Cardiac muscle cell (in vitro differentiated cells and primary cell): ENCODE measurements around the gene NEMP1. TPM values are rescaled to one million over a fixed set of nuclear protein-coding genes. Genes with fewer than 3 reads are reported as not detected.
"Not testable (repeated sequence)": the region's sequence is repeated elsewhere in the genome, so short reads cannot be mapped to it uniquely, and the experiment has no call there.

Experiments
- DNase-seq, 2 donors: peaks; one replicate each; pipeline versions ENCODE4 v3.0.0 to v3.0.0-alpha.2; 2010 to 2017; ENCODE audit warnings: low read depth in 1 of 2, low spot score in 1 of 2
- H3K27ac ChIP-seq: fragments of 200-600 bp; sonication (generic); 2 replicates; pipeline ENCODE4 v1.5.1; 2016
- H3K27me3 ChIP-seq: fragments of 200-600 bp; sonication (generic); 2 replicates; pipeline ENCODE4 v1.6.0; 2016; ENCODE audit warnings: control low read depth
- H3K36me3 ChIP-seq: fragments of 200-600 bp; sonication (generic); 2 replicates; pipeline ENCODE4 v1.5.1; 2016; ENCODE audit warnings: control low read depth
- H3K4me1 ChIP-seq: fragments of 200-600 bp; sonication (generic); 2 replicates; pipeline ENCODE4 v1.8.1; 2017; ENCODE audit warnings: low read depth, mild to moderate bottlenecking, mixed run types
- H3K4me3 ChIP-seq: fragments of 200-600 bp; sonication (generic); 2 replicates; pipeline ENCODE4 v1.5.1; 2016; ENCODE audit warnings: mild to moderate bottlenecking
- H3K9me3 ChIP-seq: fragments of 200-600 bp; sonication (generic); 2 replicates; pipeline ENCODE4 v1.5.1; 2017; ENCODE audit warnings: low read depth, mild to moderate bottlenecking, control low read depth
- polyA plus RNA-seq: library from polyadenylated mRNA; unstranded; fragments of >200 nt; fragmentation: Nextera tagmentation; extraction: Ambion mirVana; gene quantifications from 2 replicates; pipeline ENCODE4 v1.2.1, GENCODE V29; 2016
- total RNA-seq: library from RNA; depleted of rRNA; stranded (reverse); fragments of >200 nt; gene quantifications from 2 replicates; pipeline ENCODE4 v1.2.3, GENCODE V29; 2016
- TF ChIP-seq, protein P1 (sequence below): IDR thresholded peaks from 2 replicates; pipeline ENCODE4 v1.5.1; 2012; ENCODE audit warnings: low read depth, mild to moderate bottlenecking, low read length

Gene NEMP1
- total and polyA plus RNA-seq, 2 experiments from 2014 or later: 5.8 to 8.8 TPM

DNA sequence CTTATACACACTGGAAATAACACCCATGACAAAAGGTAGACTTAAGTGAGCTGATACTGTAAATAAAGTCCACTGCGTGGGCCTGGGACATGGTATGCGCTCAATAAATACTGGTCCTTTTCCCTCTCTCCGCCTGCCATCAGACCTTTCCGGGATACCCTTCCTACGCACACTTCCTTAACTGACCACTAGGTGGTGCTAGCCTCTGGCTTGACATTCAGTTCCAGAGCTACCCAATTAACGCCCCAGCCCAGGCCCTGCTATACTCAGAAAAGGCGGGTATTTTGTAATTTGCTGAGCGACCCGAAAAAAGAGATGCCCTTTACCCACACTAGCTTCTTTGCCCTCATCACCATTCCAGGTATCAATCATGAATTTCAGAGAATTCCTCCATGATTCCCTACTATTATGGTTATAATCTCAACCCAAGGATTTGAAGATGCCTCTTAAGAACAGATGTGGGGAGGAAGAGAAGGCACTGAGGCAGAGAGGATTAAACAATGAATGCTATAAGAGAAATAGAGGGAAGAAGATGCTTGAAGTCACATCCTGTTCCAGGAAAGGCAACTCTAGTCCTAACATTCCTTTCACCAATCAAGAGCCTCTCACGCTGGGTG, 45.8 kb upstream of the NEMP1 start:
- TF ChIP-seq, protein P1, sequence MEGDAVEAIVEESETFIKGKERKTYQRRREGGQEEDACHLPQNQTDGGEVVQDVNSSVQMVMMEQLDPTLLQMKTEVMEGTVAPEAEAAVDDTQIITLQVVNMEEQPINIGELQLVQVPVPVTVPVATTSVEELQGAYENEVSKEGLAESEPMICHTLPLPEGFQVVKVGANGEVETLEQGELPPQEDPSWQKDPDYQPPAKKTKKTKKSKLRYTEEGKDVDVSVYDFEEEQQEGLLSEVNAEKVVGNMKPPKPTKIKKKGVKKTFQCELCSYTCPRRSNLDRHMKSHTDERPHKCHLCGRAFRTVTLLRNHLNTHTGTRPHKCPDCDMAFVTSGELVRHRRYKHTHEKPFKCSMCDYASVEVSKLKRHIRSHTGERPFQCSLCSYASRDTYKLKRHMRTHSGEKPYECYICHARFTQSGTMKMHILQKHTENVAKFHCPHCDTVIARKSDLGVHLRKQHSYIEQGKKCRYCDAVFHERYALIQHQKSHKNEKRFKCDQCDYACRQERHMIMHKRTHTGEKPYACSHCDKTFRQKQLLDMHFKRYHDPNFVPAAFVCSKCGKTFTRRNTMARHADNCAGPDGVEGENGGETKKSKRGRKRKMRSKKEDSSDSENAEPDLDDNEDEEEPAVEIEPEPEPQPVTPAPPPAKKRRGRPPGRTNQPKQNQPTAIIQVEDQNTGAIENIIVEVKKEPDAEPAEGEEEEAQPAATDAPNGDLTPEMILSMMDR: peak; percentile 92
- Histone ChIP-seq H3K4me1 (peaks cover 5% of the 10 kb centered on the region), H3K9me3 (no peaks in the 10 kb centered on the region), H3K27ac (no peak overlapping the region), H3K27me3 (no peaks in the 10 kb centered on the region), H3K36me3 (no peaks in the 10 kb centered on the region), H3K4me3 (no peak overlapping the region)
- DNase-seq: peak; percentile 78 to 81

DNA sequence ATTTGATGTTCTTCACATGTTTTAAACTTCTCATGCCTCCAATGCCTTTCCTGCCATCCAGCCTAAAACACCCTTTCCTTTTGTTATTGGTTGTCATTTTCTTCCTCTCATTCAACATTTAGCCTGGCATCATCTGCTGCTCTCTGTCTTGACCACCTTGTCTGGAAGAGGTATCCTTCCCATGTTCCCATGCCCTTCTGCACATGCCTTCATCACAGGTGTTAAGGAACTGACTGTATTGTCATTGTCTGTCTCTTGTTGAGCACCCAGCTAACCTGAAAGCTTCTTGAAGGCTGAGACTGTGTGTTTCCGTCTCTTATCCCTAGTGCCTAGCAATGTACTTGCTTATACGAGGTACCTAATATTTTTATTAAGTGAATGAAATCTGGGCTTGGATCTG, 45.2 kb upstream of the NEMP1 start:
- peaks cover 5% of the 10 kb centered on the region for H3K4me1 ChIP-seq
- H3K27me3 ChIP-seq: no peaks in the 10 kb centered on the region
- TF ChIP-seq, protein P1: no peak
- no peak for DNase-seq
- H3K9me3 ChIP-seq: no peaks in the 10 kb centered on the region
- no peaks in the 10 kb centered on the region for H3K36me3 ChIP-seq
- no peak overlapping the region for H3K27ac ChIP-seq
- no peak overlapping the region for H3K4me3 ChIP-seq

GRCh38 chr12:57120718-57121117, 42.1 kb upstream of the NEMP1 start:
- H3K4me1 ChIP-seq, DNase-seq, H3K27ac ChIP-seq, H3K27me3 ChIP-seq, H3K4me3 ChIP-seq, H3K9me3 ChIP-seq, H3K36me3 ChIP-seq: not testable (repeated sequence)

GRCh38 chr12:57119294-57120085, 40.9 kb upstream of the NEMP1 start:
- TF ChIP-seq, protein P1: no peak
- Histone ChIP-seq H3K4me3 (no peak overlapping the region), H3K36me3 (no peaks in the 10 kb centered on the region), H3K27ac (no peak overlapping the region), H3K27me3 (no peaks in the 10 kb centered on the region), H3K9me3 (no peaks in the 10 kb centered on the region), H3K4me1 (no peaks in the 10 kb centered on the region)
- DNase-seq: no peak

- Histone ChIP-seq H3K36me3 (no peaks in the 10 kb centered on the region), H3K27ac (no peak overlapping the region), H3K4me1 (no peaks in the 10 kb centered on the region), H3K4me3 (no peak overlapping the region), H3K9me3 (no peaks in the 10 kb centered on the region), H3K27me3 (no peaks in the 10 kb centered on the region)
- TF ChIP-seq, protein P1: no peak
- DNase-seq: no peak
These were observed 40.2 kb upstream of the NEMP1 start for GRCh38 chr12:57118711-57119271.

- H3K4me3 ChIP-seq: no peak overlapping the region
- no peaks in the 10 kb centered on the region for H3K36me3 ChIP-seq
- H3K27me3 ChIP-seq: no peaks in the 10 kb centered on the region
- H3K4me1 ChIP-seq: no peaks in the 10 kb centered on the region
- no peak for DNase-seq
- H3K9me3 ChIP-seq: no peaks in the 10 kb centered on the region
- TF ChIP-seq, protein P1: no peak
- no peak overlapping the region for H3K27ac ChIP-seq
These were observed 38.1 kb upstream of the NEMP1 start for GRCh38 chr12:57116580-57117281.
